Measurements from ENCODE around the gene ARMC3.

ARMC3 gene

DNA sequence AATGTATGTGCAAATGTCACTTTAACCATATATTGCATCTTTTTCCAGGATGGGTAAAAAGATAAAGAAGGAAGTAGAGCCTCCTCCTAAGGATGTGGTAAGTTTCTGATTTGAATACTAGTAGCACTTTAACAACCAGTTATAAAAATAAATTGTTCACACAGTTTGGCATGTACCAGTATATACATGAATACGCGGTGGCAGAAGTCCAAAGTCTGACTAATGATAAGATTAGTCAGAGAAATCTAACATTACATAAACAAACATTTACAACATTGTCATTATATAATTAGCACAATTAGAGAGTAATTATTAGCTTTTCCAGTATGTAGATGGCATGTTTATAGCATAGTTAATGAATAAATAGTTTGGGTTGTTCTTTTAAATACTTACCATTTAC lies 4.1 kb downstream of the ARMC3 start:
- no peak for DNase-seq

DNA sequence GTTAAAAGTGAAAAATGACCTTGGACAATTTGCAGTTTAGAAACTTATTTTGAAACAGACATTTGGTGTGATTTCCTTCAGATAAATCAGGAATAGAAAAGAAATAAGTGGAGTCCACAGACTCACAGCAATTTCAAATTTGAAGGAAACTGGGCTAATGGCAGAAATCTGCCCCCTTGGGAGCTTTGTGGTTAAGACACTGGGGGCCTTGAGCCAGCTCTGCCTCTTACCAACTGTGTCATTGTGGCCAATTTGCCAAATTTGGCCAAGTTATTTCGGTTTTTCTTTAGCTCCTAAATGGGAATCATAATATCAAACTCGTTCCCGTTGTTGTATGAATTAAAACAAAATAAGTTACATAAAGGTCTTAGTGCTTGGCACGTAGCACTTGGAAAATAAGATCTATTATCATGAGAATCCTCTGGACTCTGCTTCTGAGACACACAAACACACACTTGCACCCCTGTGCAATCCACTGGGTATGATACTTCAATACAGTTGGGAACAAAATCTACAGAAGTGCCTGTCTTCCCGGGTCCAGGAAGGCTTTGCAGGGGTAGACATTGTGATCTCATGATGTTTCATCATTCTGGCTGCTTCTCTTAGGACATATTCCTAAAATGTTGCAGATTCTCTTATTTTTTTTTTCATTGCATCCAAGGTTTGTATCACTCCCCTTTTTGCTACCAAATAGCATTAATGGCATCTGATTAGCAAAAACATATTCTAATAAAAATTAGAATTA lies 4.9 kb downstream of the ARMC3 start:
- no peak for DNase-seq

DNA sequence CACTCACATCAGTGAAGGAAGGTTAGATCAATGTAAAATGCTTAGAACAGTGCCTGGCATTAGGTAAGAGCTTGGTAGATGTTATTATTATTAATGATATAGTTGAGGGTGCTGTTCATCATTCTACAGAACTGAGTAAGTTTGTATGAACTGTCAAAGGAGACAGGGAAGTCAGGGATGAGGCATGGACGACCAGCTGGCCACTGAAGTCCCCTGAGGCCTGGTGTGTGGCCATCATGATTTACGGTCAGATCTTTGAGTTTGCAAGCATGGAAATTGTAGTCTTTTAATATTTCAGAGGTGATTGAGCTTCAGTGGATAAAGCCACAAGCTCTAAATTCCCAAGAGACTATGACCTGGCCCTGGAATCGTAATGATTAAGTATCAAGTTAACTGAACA lies 6.9 kb downstream of the ARMC3 start:
- no peak for DNase-seq

DNA sequence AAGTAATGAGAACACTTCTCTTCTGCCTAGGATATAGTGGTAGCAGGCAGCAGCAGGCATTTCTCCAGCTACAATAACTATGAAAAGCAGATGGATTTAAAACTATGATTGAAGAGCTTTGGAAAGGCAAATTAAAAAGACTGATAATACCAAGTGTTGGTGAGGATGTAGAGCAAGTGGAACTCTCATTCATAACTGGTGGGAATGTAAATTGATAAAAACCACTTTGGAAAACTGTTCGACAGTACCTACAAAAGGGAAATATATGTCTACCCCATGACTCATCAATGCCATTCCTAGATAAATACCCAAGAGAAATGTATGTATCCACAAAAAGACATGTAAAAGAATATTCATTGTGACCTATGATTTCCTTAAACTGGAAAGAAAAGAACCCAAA lies 14.6 kb downstream of the ARMC3 start:
- no peak for DNase-seq

DNA sequence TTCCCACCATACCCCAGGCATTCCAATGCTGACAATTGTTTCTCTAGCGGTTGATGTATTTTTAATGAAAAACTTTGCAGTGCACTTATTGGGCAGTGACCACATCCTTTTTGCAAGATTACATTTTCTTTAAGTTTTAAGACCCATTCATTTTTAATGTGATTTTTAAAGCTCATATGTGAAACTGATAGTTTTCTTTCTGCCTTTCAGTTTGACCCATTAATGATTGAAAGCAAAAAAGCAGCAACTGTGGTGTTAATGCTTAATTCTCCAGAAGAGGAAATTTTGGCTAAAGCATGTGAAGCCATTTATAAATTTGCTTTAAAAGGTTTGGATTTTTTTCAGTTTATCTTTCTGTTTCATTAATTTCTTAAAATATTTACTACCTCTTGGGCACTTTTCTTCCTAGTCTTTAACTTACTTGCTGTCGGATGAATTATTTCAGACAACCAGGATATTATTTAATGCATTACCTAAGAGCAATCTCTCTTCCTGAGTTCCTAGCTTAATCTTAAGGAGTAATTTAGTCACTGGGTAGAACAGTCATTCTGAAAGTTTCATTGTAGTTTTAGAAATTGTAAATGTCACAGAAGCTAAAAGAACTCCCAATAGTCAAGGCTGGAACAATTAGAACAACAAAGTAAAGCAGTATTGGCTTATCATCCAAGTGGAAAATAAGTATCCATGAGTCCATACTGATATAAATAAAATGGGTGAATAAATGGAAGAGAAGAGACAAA lies 18.3 kb downstream of the ARMC3 start:
- no peak for DNase-seq

DNA sequence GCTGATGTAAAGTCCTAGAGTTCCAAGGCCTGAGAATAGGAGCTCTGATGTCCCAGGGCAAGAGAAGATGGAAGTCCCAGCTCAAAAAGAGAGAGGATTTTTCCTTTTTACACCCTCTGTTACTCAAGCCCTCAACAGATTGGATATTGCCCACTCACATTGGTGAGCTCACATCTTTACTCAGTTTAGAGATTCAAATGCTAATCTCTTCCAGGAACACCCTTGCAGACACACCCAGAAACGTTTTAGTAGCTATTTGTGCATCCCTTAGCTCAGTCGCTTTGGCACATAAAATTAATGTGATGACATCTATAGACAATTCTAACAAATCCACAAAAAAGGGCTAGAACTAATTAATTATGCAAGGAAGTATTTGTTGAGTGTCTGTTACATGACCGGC lies 27.1 kb downstream of the ARMC3 start:
- no peak for DNase-seq

DNA sequence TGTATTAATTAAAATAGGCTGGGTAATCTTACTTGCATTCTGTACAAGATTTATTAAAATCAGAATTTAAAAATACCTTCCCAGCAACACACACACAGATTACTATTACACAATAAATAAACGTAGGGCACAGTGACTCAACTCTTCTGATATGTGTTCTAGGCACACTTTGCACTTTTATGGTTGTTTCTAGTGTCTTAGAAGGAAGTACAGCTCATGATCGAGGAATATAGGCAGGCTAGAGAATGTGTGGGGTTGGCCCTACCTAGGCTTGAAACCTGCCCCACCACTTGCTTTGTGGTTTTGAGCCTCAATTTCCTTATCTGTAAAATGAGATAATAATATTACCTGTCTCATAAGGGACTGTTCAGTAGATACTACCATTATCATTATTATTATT lies 30.5 kb downstream of the ARMC3 start:
- no peak for DNase-seq

DNA sequence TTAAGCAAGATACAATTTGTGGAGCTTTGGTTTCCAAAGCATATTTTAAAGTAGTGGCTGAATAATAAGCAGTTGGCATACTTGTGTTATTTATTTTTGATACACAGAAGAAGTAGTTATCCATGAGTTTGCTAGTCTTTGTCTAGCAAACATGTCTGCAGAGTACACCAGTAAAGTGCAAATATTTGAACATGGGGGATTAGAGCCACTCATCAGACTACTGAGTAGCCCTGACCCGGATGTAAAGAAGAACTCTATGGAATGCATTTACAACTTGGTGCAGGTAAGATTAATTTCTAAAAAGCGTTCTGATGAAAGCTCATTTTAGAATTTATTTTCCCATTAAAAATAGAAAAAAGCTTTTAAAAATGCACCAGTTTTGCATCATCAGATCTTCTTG lies 31.4 kb downstream of the ARMC3 start:
- DNase-seq: no peak

DNA sequence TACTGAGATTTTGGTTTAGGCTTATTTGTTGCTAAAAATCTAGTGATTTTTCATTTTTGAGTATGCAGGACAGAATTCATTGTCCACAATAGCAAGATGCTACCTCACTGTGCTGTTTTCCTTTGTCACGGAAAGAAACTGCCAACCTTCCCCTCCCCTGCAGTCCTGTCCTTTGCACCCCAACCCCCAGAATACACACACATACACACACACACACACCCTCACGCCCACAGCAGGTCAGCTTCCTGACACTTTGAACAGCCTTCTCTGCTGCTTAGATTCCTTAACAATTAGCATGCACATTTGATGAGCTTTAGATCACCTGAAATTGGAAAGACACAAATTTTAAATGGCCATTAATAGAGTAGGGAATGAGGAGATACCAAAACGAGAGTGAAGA lies 32.1 kb downstream of the ARMC3 start:
- DNase-seq: no peak

DNA sequence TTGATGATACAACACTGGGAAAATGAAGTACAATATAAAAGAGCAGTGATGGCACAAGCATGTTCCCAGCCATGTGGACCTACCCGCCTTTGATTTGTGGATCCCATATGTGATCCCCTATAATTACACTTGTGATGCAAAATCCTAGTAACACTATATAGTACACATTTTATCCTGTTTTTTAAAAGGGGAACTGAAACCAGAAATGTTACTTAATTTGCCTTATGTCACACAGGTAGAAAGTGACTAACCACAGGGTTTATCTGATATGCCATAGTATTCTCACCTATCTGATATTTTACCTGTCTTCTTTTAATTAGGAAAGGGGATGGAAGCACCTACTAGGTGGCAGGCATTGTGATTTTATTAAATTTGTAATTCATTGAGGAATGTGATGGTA lies 35.0 kb downstream of the ARMC3 start:
- no peak for DNase-seq

DNA sequence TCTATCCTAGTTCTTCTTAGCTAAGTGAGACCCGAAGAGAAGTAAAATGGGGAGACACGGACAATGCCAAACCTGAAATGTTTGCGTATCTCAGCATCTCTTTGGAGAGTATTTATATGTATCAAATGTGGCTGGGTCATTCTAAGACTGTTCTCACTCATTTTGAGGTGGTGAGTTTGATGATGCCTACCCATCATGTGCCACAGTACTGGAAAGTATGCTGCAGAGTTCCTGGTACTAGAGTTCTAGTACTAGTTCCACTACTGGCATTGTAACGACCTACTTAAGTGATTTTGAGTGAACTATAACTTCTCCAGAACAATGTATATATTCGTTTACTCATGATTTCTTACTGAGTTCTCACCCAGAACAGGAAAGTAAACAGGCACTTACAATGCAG lies 41.9 kb downstream of the ARMC3 start:
- DNase-seq: no peak

DNA sequence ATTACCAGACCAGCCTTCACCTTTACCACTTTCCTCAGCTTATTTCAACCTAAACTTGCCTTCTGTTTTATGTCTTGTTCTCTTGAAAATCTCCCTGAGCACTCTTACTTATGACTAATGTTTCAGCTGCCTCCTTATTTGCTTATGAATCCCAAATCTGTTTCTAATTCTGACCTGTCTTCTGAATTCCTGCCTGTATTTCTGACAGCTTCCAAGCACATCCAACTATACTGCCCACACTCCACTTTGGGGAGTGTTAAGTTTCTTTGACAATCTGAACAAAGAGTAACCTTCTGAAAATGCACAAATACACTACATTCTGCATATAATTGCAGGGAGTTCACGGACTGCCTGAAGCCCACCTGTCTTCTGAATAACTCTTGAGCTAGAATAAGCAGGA lies 48.7 kb downstream of the ARMC3 start:
- DNase-seq: no peak

DNA sequence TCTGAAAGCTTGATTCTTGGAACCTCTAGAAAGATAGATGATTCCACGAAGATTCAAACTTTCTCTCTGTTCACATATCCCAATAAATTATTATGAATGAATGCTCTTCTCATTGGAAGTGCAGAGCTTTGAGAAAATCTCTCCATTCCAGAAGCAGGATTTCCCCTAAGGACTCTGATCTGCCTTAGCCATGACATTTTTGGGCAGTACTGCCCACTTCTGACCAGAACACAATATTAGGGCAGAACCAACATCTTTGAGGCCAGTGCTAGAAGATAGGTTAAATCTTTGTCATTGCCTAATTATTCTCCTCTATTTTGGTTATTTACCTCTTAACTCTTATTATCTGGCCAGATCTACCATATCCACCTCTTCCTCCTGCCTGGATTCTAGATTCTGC lies 49.9 kb downstream of the ARMC3 start:
- DNase-seq: no peak

DNA sequence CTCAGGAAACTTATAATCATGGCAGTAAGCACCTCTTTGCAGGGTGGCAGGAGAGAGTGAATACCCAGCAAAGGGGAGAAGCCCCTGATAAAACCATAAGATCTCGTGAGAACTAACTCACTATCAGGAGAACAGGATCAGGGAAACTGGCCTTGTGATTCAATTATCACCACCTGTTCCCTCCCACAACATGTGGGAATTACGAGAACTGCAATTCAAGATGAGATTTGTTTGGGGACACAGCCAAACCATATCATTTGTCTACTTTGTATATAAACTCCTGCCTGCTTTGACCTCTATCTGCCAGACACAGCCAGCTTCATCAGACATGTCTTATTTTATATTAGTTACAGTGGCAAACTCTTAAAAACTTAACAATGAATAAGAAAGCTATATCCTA lies 50.4 kb downstream of the ARMC3 start:
- DNase-seq: no peak

DNA sequence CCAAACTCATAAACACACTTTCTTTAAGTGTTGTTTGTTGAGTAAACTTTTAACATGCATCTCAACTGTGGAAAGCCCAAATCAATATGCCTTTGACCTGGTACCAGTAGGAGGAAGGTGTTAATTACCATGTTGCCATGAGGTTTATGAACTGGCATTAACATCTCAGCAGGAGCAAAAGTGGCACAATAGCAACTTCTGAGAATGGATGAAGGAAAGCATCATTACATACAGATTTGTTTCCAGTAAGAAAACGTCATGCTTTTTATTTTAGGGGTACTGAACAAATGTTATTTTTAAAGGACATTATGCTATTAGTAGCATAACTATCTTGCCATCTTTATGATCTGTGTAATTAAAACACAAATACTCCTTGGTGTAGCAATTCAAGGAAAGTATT lies 51.1 kb downstream of the ARMC3 start:
- no peak for DNase-seq

DNA sequence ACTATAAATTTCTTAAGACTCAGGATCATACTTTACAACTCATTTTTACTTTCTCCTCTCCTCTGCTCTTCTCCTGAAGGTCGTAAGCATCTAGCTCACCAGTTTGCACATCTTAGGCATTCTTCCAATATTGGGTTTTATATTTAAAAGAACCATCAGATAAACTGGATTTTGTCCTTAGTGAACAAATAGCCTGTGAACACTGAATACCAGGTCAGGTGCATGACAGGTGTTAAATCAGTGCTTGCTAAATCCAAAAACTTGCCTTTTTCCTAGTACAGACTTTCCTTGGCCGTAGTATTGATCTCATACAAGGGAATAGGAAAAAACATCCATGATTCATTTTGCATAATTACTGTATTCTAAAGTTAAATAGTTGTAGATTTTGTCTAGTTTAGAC lies 53.0 kb downstream of the ARMC3 start:
- no peak for DNase-seq

DNA sequence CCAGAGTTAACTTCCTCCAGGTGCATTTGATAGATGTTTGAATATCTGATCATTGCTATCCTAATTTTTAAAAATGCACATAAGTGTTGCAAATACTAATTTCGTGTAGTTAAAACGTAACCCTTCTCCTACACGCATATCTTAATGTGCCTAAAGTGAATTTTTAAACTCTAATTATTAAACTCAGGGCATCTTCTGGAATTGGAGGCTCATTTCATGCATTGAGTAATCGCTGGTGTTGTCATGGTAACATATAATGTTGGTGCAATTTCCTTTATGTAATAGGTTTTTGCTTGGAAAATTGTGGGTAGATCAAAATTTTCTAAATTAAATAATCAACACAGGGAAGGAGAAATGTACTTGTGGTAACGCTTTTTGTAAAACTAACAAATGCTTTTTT lies 56.2 kb downstream of the ARMC3 start:
- DNase-seq: no peak

DNA sequence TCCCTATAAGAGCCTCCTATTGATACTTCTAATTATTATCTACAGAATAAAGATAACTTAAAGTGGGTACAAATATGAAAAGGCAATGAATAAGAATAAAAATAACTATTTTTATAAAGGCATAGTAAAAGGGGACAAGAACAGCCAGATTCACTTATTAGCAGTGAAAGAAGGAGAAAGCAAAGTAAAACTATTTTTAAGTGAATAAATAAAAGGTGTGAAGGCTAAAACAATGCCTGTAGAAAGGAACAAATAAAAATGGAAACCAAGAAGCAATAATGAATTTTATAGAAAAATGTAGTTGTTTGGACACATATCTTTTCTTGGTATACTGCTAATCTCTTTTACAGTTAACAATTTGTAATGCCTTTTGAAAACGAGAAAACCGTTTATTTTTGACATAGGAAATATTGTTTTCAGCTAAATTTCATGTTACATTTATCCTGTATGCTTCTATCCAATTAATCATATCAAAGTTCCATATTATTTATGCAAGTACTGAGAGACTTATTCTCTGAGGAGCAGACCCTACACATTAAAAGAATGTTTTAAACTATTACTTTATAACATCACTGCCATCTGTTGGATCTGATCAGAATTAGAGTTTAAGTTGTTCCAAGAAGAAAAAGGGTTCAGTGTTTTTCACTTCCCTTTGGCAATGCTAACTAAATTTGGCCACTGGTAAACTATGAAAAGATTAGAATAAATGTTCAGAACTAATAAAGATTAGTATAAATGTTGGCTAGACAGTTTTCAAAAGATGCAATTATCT lies 59.1 kb downstream of the ARMC3 start:
- no peak for DNase-seq

DNA sequence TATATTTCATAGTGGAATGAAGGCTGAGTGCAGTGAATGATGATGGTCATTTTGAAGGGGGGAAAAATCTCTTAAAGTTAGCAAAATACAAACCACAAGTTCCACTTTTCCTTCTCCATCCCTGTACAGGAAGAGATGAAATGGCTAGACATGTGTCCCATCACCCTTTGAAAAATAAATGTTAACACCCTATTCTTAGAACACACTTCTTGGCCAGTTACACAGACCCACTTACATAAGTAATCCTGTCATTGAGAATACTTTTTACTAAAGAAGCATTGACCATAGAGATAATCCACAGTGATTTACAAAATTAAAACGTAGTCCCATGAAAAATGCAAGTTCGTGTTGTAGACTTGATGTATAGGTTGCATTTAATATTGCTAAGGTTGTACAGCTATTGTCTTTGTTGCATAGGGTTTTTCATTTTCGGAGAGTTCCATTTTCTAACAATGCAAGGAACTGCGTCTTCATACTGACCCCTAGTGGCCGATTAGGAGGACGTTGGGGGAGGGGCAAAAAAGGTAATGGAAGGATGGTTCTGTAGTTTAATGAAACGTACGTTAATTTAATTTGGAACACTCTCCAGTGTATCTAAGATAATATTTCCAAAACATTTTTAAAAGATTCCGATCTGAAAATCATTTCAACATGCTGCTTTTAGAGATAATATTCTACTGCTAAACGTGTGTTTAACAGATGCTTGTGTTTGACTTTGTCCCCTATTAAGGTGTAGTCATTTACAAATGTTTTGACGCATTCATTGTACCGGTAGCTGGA lies 60.9 kb downstream of the ARMC3 start:
- DNase-seq: peak in 4 of 5 donors; percentile 40 to 71 (median 58)

DNA sequence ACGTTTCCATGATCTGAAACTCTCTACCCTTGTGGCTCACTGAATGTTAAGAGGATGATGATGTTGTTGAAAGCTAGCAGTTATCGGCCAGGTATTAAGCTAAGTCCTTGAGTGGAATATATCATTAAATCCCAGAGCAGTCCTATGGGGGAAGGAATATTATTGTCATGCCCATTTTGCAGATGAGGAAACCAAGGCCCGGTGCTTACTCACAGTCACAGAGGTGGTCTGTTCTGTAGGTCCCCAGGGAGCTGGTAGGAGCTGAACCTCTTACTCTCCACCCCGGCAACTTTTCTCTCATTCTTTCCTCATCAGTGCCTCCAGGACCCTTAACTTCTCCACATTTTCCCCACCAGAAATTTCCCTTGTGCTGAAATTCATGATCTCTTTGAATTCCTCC lies 62.6 kb downstream of the ARMC3 start:
- DNase-seq: no peak

DNA sequence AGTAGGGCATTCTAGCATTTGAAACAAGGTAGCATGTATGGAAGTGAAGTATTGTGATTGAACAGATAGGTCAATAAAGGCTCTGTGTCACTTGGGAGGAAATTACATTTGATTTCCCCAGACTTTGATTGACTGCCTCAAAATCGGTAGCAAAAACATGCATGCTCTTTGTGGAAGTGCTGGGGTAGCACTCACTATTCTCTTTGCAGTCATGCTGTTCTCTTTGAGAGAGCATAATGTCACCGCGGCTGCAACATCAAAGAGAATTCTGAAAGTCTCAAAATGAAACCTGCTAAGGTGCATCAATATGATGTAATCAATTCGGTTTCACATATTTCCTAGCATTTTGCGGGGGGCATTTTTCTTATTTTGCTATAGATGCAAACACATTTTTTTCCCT lies 64.2 kb downstream of the ARMC3 start:
- peak in 1 of 5 donors; percentile 63 for DNase-seq

DNA sequence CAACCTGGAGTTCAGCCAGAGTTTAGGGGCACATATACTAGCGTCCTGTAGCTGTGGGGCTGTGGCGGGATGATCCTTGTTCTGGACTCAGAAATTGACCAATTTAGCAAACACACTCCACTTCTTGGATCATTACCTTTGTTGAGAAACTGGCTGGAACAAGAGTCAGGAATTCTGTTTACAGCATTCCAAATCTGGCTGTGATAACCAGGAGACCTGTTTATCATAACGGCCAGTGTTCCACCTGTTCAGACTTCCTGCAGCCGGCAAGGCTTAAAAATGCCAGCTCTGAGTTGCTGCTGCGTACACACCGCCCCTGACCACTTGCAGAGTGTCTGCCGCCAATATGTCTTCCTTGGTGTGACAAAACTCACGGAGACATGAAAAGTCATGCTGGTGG lies 64.8 kb downstream of the ARMC3 start:
- DNase-seq: no peak

DNA sequence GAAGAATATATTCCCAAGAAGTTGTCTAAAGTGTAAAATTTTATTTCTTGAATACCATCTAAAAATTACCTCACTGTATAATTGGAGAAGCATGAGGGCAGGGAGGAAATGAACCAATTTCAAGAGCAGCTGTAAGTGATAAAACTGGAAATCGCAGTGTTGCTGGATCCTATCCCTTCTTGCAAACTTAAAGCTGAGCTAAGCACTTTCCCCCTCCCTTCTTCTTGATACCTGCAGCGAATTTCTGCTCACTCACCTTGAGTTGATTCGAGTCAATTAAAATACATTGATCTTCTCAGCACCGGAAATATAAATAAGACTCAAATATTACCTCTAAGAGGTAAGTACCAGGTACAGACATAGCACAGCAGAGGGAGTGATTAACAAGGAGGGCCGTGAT lies 65.5 kb downstream of the ARMC3 start:
- no peak for DNase-seq

Measured in T-helper 1 cell (primary cell).